PC-9 (cell line): Measurements from ENCODE around the gene UBQLN3. TPM values are rescaled to one million over a fixed set of nuclear protein-coding genes. Genes with fewer than 3 reads are reported as not detected.

Experiments
- BruUV-seq: library from RNA; stranded (reverse); fragments of 400-500 nt; replicated peaks from 2 replicates; lab custom pipeline; 2021; lab: Mats Ljungman, UMichigan
- CTCF ChIA-PET: fragments of 300-600 bp; sonication (Branson Sonifier 250); formaldehyde crosslinking; loops from one replicate; lab custom pipeline; 2022; ENCODE audit warnings: antibody characterized with exemption; lab: Charles Lee
- POLR2A ChIA-PET: fragments of 300-600 bp; sonication (Branson Sonifier 250); formaldehyde crosslinking; loops from one replicate; lab custom pipeline; 2022; ENCODE audit warnings: antibody characterized with exemption; ENCODE audit not compliant: unreplicated experiment; lab: Charles Lee
- DNase-seq, 2 experiments: peaks; one replicate each; pipeline versions ENCODE4 v3.0.0 to v3.0.0-alpha.2; 2015 to 2022; ENCODE audit warnings: mixed read lengths in 1 of 2
- H2AFZ ChIP-seq: fragments of 200-600 bp; sonication (generic); 2 replicates; pipeline ENCODE4 v1.8.1; 2017; ENCODE audit warnings: antibody characterized with exemption
- H3F3A ChIP-seq: fragments of 200-600 bp; sonication (generic); 2 replicates; pipeline ENCODE4 v1.8.1; 2017; ENCODE audit warnings: antibody characterized with exemption, mild to moderate bottlenecking, low read depth; ENCODE audit not compliant: insufficient read depth
- H3K27ac ChIP-seq: fragments of 200-600 bp; sonication (generic); 2 replicates; pipeline ENCODE4 v1.6.1; 2016; ENCODE audit warnings: mixed run types
- H3K27me3 ChIP-seq: fragments of 200-600 bp; sonication (generic); 2 replicates; pipeline ENCODE4 v1.6.1; 2016; ENCODE audit warnings: low read depth, mixed run types; ENCODE audit not compliant: insufficient read depth
- H3K36me3 ChIP-seq: fragments of 200-600 bp; sonication (generic); 2 replicates; pipeline ENCODE4 v1.6.1; 2016; ENCODE audit warnings: low read depth, mixed run types
- H3K4me1 ChIP-seq: fragments of 200-600 bp; sonication (generic); replicated peaks from 2 replicates; pipeline ENCODE4 v1.6.1; 2016; ENCODE audit warnings: mixed run types; ENCODE audit not compliant: insufficient read depth
- H3K4me2 ChIP-seq: fragments of 200-600 bp; sonication (generic); 2 replicates; pipeline ENCODE4 v1.6.1; 2017; ENCODE audit warnings: mixed run types
- H3K4me3 ChIP-seq: fragments of 200-600 bp; sonication (generic); 2 replicates; pipeline ENCODE4 v1.6.1; 2016; ENCODE audit warnings: mixed run types
- H3K79me2 ChIP-seq: fragments of 200-600 bp; sonication (generic); 2 replicates; pipeline ENCODE4 v1.6.1; 2017; ENCODE audit warnings: low read depth, mixed run types
- H3K9me2 ChIP-seq: fragments of 200-600 bp; sonication (generic); 2 replicates; pipeline ENCODE4 v1.8.1; 2017; ENCODE audit warnings: mild to moderate bottlenecking; ENCODE audit not compliant: insufficient read depth
- H3K9me3 ChIP-seq: fragments of 200-600 bp; sonication (generic); 2 replicates; pipeline ENCODE4 v1.8.1; 2016; ENCODE audit warnings: low read depth; ENCODE audit not compliant: insufficient read depth
- H4K20me1 ChIP-seq: fragments of 200-600 bp; sonication (generic); 2 replicates; pipeline ENCODE4 v1.8.1; 2017; ENCODE audit not compliant: insufficient read depth
- EZH2 ChIP-seq: fragments of 200-600 bp; sonication (generic); IDR thresholded peaks from 2 replicates; pipeline ENCODE4 v1.8.0; 2017; ENCODE audit warnings: antibody characterized with exemption, low read depth
- intact Hi-C: fragments of 100-400 bp; cut with micrococcal nuclease; formaldehyde crosslinking; loops from one replicate; pipeline ENCODE4 v1.10.0; 2022; ENCODE audit not compliant: unreplicated experiment
- total RNA-seq: library from RNA; stranded (reverse); gene quantifications from 2 replicates; pipeline ENCODE4 v1.2.3, GENCODE V29; 2021
- TF ChIP-seq, protein P1 (sequence below): fragments of 200-600 bp; sonication (generic); conservative IDR thresholded peaks from 2 replicates; pipeline ENCODE4 v1.6.1; 2017; ENCODE audit warnings: mixed run types, antibody characterized with exemption, mild to moderate bottlenecking, moderate library complexity

Gene UBQLN3
- total RNA-seq, 1 experiment from 2014 or later = not detected

DNA sequence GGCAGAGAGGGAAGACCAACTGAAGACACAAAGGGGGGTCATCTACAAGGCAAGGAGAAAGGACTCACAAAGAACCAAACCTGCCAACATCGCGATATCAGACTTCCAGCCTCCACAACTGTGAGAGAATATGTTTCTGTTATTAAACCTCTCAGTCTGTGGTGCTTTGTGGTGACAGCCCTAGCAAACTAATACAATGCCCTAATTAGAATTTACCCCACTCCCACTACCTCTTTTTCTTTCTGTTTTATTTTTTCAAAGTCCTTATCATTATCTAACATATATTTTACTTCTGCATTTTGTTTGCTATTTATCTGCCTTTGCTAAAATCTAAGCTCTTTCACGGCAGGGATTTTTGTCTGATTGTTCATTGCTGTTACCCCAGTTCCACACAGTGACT lies 23.8 kb downstream of the UBQLN3 start:
- H3K27me3 ChIP-seq = no peaks in the 10 kb centered on the region
- H2AFZ ChIP-seq = no peak overlapping the region
- no peaks in the 10 kb centered on the region for H4K20me1 ChIP-seq
- no peaks in the 10 kb centered on the region for H3K9me3 ChIP-seq
- intact Hi-C loops = no loop called here
- no peaks in the 10 kb centered on the region for H3K9me2 ChIP-seq
- no peak overlapping the region for H3K4me3 ChIP-seq
- no peaks in the 10 kb centered on the region for H3K4me1 ChIP-seq
- POLR2A ChIA-PET = no interaction called here
- H3K36me3 ChIP-seq = no peaks in the 10 kb centered on the region
- H3K27ac ChIP-seq = no peak overlapping the region
- no peaks in the 10 kb centered on the region for H3K79me2 ChIP-seq
- no peak for DNase-seq
- CTCF ChIA-PET = no interaction called here
- H3K4me2 ChIP-seq = no peak overlapping the region
- no TSS peak for BruUV-seq
- no peak for TF ChIP-seq EZH2
- TF ChIP-seq, protein P1, sequence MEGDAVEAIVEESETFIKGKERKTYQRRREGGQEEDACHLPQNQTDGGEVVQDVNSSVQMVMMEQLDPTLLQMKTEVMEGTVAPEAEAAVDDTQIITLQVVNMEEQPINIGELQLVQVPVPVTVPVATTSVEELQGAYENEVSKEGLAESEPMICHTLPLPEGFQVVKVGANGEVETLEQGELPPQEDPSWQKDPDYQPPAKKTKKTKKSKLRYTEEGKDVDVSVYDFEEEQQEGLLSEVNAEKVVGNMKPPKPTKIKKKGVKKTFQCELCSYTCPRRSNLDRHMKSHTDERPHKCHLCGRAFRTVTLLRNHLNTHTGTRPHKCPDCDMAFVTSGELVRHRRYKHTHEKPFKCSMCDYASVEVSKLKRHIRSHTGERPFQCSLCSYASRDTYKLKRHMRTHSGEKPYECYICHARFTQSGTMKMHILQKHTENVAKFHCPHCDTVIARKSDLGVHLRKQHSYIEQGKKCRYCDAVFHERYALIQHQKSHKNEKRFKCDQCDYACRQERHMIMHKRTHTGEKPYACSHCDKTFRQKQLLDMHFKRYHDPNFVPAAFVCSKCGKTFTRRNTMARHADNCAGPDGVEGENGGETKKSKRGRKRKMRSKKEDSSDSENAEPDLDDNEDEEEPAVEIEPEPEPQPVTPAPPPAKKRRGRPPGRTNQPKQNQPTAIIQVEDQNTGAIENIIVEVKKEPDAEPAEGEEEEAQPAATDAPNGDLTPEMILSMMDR = no peak
- no peaks in the 10 kb centered on the region for H3F3A ChIP-seq

DNA sequence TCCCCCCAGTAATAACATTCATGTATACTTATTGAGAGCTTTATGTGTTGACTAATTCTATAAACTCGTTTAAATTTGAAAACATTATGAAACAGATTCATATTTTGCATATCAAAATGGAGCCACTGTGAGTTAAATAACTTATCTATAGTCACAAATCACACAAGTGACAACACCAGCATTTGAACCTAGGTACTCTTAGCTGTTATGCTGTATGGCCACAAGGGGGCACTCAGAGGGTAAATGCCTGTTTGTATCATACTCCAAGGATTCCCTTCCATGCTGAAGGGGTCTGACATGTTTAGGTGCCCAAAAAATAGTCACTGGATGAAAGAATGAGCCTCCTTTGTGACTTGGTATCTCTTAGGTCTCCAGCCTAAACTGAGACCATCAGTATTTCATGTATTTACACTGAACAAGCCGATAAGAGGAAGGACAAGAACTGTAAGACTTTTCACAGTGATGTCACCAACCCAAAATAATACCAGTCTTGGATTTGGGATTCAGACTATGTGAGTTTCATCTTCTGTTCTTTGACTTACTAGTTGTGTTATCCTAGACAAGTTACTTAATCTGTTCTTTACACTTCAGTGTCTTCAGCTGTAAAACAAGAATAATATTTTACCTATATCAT lies 33.5 kb downstream of the UBQLN3 start:
- no peaks in the 10 kb centered on the region for H3K9me3 ChIP-seq
- no peaks in the 10 kb centered on the region for H3K36me3 ChIP-seq
- intact Hi-C loops = loop anchor here (2.0 kb wide), 1 partner anchor 236 kb away; no protein-coding TSS in a partner anchor
- no TSS peak for BruUV-seq
- H3K27me3 ChIP-seq = no peaks in the 10 kb centered on the region
- no peak overlapping the region for H2AFZ ChIP-seq
- H3K9me2 ChIP-seq = no peaks in the 10 kb centered on the region
- no peak overlapping the region for H3K4me3 ChIP-seq
- peak in 1 of 2 experiments; percentile 4 for DNase-seq
- no peak overlapping the region for H3K27ac ChIP-seq
- no peak overlapping the region for H3K4me2 ChIP-seq
- no peaks in the 10 kb centered on the region for H3K79me2 ChIP-seq
- CTCF ChIA-PET = no interaction called here
- POLR2A ChIA-PET = no interaction called here
- TF ChIP-seq EZH2 = no peak
- TF ChIP-seq, protein P1 = peak; percentile 77
- no peaks in the 10 kb centered on the region for H4K20me1 ChIP-seq
- no peaks in the 10 kb centered on the region for H3F3A ChIP-seq
- no peaks in the 10 kb centered on the region for H3K4me1 ChIP-seq

DNA sequence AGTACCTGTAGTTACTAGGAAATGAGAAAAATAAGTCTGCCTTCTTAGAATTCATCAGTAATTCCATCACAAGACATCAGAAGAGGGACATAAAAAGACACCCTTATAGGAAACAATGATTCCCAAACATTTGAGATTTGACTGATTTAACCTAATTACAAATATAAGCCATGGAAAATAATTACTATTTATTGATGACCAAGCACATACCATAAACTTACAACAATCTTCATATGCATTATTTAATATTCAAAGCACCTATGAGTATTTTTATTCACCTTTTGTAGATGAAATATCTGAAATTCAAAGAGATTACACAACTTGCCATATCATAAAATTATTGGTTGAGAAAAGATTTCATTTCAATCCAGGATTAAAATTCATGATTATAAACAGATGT lies 35.8 kb downstream of the UBQLN3 start:
- Histone ChIP-seq H3K9me3 (no peaks in the 10 kb centered on the region), H3K4me2 (no peak overlapping the region), H4K20me1 (no peaks in the 10 kb centered on the region), H3K4me3 (no peak overlapping the region), H3K9me2 (no peaks in the 10 kb centered on the region), H3K27ac (no peak overlapping the region), H3K79me2 (no peaks in the 10 kb centered on the region), H3K27me3 (no peaks in the 10 kb centered on the region), H3K36me3 (no peaks in the 10 kb centered on the region), H3F3A (no peaks in the 10 kb centered on the region), H2AFZ (no peak overlapping the region), H3K4me1 (no peaks in the 10 kb centered on the region)
- intact Hi-C loops = no loop called here
- BruUV-seq = no TSS peak
- TF ChIP-seq EZH2 = no peak
- TF ChIP-seq, protein P1 = no peak
- CTCF ChIA-PET = no interaction called here
- no peak for DNase-seq
- POLR2A ChIA-PET = no interaction called here
